Epithelial cell of proximal tubule (primary cell): Measurements from ENCODE around the gene HLCS. TPM values are rescaled to one million over a fixed set of nuclear protein-coding genes. Genes with fewer than 3 reads are reported as not detected.

Experiments used
- DNase-seq: peaks from one replicate; pipeline ENCODE4 v3.0.0-alpha.2; 2011; ENCODE audit warnings: low read depth
- H3K4me3 ChIP-seq: 2 replicates; pipeline ENCODE4 v1.5.1; 2011; ENCODE audit warnings: low read depth, mild to moderate bottlenecking, low read length
- total RNA-seq: library from RNA; depleted of rRNA; stranded (reverse); fragments of >200 nt; gene quantifications from 2 replicates; pipeline ENCODE4 v1.2.3, GENCODE V29; 2015
- TF ChIP-seq, protein P1 (sequence below): conservative IDR thresholded peaks from 2 replicates; pipeline ENCODE4 v1.5.1; 2012; ENCODE audit warnings: low read depth, mild to moderate bottlenecking, low read length

The HLCS gene
- total RNA-seq, 1 donor from 2014 or later, result 21.0 TPM

DNA sequence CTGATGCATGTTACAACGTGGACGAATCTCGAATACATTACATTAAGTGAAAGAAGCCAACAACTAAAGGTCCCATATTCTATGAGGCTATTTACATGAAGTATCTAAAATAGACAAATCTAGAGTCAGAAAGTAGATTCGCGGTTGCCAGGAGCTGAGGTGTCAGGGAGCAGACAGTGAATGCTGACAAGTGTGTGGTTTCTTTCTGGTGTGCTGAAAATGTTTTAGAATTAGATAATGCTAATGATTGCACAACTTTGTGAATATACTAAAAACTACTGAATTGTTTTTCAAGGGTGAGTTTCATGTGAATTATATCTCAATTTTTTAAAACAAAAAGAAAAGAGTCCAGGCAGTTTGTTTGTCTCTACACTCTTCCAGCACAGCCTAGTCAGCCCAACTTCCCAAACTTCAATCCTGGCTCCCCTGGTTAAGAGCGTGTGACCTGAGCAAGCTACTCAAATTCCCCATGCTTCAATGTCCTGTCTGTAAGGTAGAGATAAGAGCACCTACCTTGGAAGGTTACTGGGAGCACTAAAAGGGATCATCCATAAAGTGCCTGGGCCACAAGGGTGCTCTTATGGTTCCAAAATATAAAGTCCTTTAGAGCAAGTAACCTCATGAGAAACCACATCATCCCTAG is 20.9 kb downstream of the HLCS start:
- DNase-seq, result no peak
- no peak overlapping the region for H3K4me3 ChIP-seq
- TF ChIP-seq, protein P1, sequence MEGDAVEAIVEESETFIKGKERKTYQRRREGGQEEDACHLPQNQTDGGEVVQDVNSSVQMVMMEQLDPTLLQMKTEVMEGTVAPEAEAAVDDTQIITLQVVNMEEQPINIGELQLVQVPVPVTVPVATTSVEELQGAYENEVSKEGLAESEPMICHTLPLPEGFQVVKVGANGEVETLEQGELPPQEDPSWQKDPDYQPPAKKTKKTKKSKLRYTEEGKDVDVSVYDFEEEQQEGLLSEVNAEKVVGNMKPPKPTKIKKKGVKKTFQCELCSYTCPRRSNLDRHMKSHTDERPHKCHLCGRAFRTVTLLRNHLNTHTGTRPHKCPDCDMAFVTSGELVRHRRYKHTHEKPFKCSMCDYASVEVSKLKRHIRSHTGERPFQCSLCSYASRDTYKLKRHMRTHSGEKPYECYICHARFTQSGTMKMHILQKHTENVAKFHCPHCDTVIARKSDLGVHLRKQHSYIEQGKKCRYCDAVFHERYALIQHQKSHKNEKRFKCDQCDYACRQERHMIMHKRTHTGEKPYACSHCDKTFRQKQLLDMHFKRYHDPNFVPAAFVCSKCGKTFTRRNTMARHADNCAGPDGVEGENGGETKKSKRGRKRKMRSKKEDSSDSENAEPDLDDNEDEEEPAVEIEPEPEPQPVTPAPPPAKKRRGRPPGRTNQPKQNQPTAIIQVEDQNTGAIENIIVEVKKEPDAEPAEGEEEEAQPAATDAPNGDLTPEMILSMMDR, result no peak

DNA sequence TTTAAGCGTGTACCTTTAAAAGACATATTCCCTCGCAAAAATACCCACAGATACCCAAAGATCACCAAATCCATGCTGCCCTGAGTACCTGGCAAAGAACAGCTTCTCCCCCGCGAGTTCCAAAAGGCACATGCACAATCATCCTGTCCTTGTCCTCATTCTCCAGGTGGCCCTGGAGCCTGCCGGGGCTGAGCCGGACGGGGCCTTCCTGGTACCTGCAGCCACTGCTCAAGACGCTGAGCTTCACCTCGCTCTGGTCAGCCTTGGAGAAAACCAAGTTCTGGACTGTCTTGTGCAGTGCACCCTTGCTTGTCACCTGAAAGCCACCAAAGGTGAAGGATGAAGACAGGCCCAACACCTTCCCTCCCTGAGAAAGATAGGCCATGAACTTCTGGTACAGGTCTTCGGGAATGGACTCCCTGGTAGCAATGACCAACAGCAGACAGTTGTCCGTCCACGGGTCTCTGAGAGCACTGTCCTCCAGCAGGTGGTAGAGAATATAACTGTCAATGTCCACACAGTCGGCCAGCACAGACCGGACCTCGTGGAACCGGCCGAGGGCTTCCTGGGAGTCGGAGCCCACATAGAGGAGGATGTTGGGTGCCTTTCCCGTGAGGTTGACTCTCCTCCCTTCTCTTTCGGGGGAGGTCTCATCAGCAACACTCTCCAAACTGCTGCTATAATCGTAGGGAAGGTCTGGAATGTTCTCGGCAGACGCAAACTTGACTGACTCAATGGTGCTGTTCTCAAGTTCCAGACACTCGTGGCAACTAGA is 29.9 kb downstream of the HLCS start:
- DNase-seq, result no peak
- TF ChIP-seq, protein P1, result no peak
- no peak overlapping the region for H3K4me3 ChIP-seq

DNA sequence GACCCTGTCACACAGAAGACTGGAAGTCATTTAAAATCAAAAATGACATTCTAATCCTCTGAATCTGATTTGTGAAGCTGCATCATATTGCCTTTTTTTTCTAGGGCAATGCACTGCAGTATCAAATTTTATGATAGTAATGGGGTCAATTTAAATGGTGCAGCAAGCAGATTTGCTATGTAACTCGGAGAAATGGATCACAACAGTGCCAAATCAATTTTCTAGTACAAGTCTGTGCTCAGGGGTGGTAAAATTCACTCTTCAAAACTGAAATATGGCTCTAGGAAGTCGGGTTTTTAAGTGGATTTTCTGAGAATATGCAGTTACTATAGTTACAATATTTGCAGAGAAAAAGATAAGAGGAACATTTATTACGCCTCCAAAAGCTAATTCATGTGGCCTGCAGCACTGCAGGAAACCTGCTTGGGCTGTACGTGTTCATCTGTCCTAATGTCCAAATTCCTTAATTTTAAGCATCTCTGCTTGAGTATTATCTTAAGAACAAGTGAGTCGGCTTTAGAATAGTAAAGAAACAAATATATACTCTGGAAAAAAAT is 31.5 kb downstream of the HLCS start:
- H3K4me3 ChIP-seq, result no peak overlapping the region
- no peak for DNase-seq
- TF ChIP-seq, protein P1, result no peak

DNA sequence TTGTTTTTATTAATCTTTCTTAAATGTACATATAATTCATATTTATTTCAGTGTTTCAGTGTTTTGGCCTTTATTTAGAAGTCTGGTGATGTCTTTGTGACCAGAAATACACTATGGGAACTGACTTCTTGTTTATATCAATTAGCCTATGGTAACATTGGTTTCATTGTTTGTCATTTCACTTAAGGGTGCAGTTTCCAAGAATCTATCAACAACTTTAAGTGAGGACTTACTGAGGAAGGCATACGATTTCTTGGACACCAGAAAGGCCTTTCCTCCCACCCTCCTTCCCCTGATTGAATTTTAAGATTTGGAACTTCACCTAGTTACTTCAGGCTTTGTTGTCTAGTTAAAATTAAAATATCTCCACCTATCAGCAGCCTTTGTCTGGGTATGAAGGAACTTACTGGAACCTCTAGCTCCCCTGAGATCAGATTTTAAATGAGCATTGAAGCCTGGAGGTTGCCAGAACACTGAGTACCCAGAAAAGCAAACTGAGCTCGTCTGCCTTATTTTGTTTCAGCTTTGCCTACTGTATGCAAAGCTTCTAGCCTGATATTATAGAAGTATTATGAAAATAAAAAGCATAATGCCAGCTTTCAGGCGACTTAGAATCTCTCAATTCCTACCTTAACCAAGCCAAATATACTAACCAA is 34.2 kb downstream of the HLCS start:
- no peak for DNase-seq
- no peak overlapping the region for H3K4me3 ChIP-seq
- TF ChIP-seq, protein P1, result no peak

DNA sequence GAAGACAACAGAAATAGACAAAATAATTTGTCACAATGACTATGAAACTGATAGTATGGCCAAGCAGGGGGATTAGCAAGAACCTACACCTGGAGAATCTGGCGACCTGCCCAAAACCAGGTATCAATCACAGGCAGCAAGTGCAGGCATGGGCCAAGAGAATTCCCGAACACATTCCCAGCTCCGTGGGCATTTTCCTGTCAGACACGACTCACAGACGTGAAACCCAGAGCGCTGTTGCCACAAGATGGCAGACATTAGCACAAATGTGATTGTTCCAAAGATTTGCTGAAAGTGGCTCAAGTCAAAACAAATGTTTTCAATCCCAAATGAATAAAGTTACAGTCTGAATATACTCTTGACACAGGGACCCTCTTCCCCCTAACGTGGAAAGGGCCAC is 36.8 kb downstream of the HLCS start:
- no peak overlapping the region for H3K4me3 ChIP-seq
- no peak for DNase-seq
- TF ChIP-seq, protein P1, result peak; percentile 50

DNA sequence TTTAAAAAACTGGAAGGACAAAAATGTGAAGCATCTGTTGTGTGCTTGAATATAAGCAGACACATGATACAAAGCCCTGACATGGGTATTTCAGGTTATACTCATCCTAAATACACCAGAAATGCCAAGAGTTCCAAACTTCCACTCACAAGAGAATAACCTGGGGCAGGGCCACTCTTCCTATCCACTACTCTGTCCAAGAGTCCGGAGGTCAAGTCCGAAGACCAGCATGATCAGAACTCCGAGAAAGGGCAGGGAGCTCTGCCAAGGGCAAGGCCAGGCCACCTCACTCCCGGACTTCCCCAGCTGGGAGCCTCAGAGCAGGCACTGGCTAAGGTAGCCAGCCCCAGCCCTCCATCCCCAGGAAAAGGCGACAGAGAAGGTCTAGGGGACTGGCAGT is 37.5 kb downstream of the HLCS start:
- no peak for DNase-seq
- no peak overlapping the region for H3K4me3 ChIP-seq
- TF ChIP-seq, protein P1, result no peak
